Breast epithelium (tissue), 4 donors: ENCODE data around the gene PIF1. TPM values are rescaled to one million over a fixed set of nuclear protein-coding genes. Genes with fewer than 3 reads are reported as not detected.

Source experiments
- DNase-seq, 2 donors: peaks; one replicate each; pipeline ENCODE4 v3.0.0-alpha.2; 2019; ENCODE audit warnings: low spot score in 2 of 2
- H3K27ac ChIP-seq, 2 donors: fragments of 200-600 bp; sonication (generic) in 1 of 2; one replicate each; pipeline ENCODE4 v1.5.1; 2016 to 2019; ENCODE audit warnings: mild to moderate bottlenecking in 1 of 2
- H3K27me3 ChIP-seq, 2 donors: fragments of 200-600 bp; sonication (generic) in 1 of 2; one replicate each; pipeline versions ENCODE4 v1.5.1 to v1.6.0; 2017 to 2019; ENCODE audit warnings: control low read depth in 1 of 2, mild to moderate bottlenecking in 1 of 2
- H3K36me3 ChIP-seq: fragments of 200-600 bp; one replicate; pipeline ENCODE4 v1.5.1; 2019
- H3K4me1 ChIP-seq, 2 donors: fragments of 200-600 bp; sonication (generic); one replicate each; pipeline ENCODE4 v1.5.1; 2016 to 2019; ENCODE audit warnings: control low read depth in 1 of 2
- H3K4me3 ChIP-seq, 3 donors: fragments of 200-600 bp; sonication (generic); 1 replicate in 2 of 3; 2 replicates in 1 of 3; pipeline ENCODE4 v1.5.1; 2016 to 2019; ENCODE audit warnings: mild to moderate bottlenecking in 3 of 3, moderate library complexity in 2 of 3
- H3K9me3 ChIP-seq, 2 donors: fragments of 200-600 bp; sonication (generic) in 1 of 2; one replicate each; pipeline ENCODE4 v1.5.1; 2016 to 2019; ENCODE audit warnings: control low read depth in 1 of 2
- CTCF ChIP-seq, 3 donors: fragments of 450-650 bp; IDR thresholded peaks; one replicate each; pipeline ENCODE4 v1.5.1; 2016 to 2017; ENCODE audit warnings: antibody characterized with exemption in 3 of 3, mild to moderate bottlenecking in 3 of 3, moderate library complexity in 3 of 3
- POLR2A ChIP-seq: fragments of 450-650 bp; IDR thresholded peaks from one replicate; pipeline ENCODE4 v1.6.1; 2016; ENCODE audit warnings: antibody characterized with exemption, mild to moderate bottlenecking, moderate library complexity
- POLR2AphosphoS5 ChIP-seq, 3 donors: sonication (generic); formaldehyde crosslinking; IDR thresholded peaks; one replicate each; pipeline ENCODE4 v1.6.1; 2017; ENCODE audit warnings: antibody characterized with exemption in 3 of 3
- intact Hi-C: fragments of 100-400 bp; cut with DNase I; formaldehyde crosslinking; loops from one replicate; pipeline ENCODE4 v1.15.1; 2023; ENCODE audit warnings: low total_unique reads
- total RNA-seq, 3 donors: library from RNA; depleted of rRNA; stranded (reverse); fragments of >200 nt; gene quantifications; one replicate each; pipeline ENCODE4 v1.1.0, GENCODE V29; 2016

PIF1 gene
- total RNA-seq, 3 donors from 2014 or later, result 0.44 to 1.3 (median 0.66) TPM

DNA sequence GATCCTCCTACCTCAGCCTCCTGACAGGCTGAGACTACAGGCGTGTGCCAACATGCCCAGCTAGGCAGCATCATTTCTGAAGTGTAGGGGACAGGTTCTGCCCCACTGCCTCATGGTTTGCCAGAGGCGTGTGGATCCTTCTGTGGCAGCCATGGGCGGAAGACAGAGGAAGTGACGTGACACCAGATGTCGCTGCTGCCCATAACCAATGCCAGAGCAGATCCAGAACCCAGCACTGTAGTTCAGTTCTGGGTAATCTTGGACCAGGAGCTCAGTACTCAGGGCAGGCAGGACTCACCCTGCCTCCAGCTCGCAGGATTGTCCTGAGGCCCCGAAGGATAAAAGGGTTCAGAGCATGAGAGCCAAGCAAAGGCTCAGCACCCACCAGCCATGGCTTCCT lies 58.2 kb downstream of the PIF1 start:
- Histone ChIP-seq H3K4me1 (no peaks in the 10 kb centered on the region), H3K27me3 (no peaks in the 10 kb centered on the region), H3K27ac (no peak overlapping the region), H3K4me3 (no peak overlapping the region), H3K36me3 (no peaks in the 10 kb centered on the region), H3K9me3 (no peaks in the 10 kb centered on the region)
- intact Hi-C loops, result no loop called here
- DNase-seq, result no peak
- no peak for TF ChIP-seq POLR2AphosphoS5 (IDR thresholded peaks at IDR 0.05)
- TF ChIP-seq CTCF (IDR thresholded peaks at IDR 0.05), result no peak
- TF ChIP-seq POLR2A, result no peak

- H3K9me3 ChIP-seq, result no peaks in the 10 kb centered on the region
- H3K36me3 ChIP-seq, result no peaks in the 10 kb centered on the region
- H3K27ac ChIP-seq, result no peak overlapping the region
- intact Hi-C loops, result no loop called here
- no peak overlapping the region for H3K4me3 ChIP-seq
- H3K27me3 ChIP-seq, result no peaks in the 10 kb centered on the region
- no peak for TF ChIP-seq POLR2A
- no peak for TF ChIP-seq POLR2AphosphoS5 (IDR thresholded peaks at IDR 0.05)
- H3K4me1 ChIP-seq, result no peaks in the 10 kb centered on the region
- DNase-seq, result no peak
These were observed 59.4 kb downstream of the PIF1 start for GRCh38 chr15:64766058-64766457.

Other genes with a start within 250 kb of the PIF1 start
- 1 to 10 TPM in 1 of 3 donors, under 1 TPM in 1, not detected in 1; 0.66 to 1.9 TPM for gene RBPMS2, start 50.1 kb downstream of the PIF1 start, total RNA-seq
- gene PLEKHO2, start 16.3 kb upstream of the PIF1 start, total RNA-seq, result 10 to 100 TPM; 21.1 to 33.3 (median 26.5) TPM
- gene ANKDD1A, start 86.3 kb upstream of the PIF1 start, total RNA-seq, result 1 to 10 TPM; 3.2 to 7.8 (median 7.2) TPM
- 100 to 1,000 TPM in 1 of 3 donors, 10 to 100 TPM in 2; 91.5 to 109 (median 92.8) TPM for gene SPG21, start 164.3 kb upstream of the PIF1 start, total RNA-seq
- 10 to 100 TPM; 23.7 to 28.5 (median 28.4) TPM for gene MTFMT, start 204.0 kb upstream of the PIF1 start, total RNA-seq
- gene SLC51B, start 219.7 kb upstream of the PIF1 start, total RNA-seq, result not detected
- gene RASL12, start 242.3 kb upstream of the PIF1 start, total RNA-seq, result 10 to 100 TPM; 12.6 to 20.6 (median 20.3) TPM